ENCODE measurements around the gene CYP24A1. TPM values are rescaled to one million over a fixed set of nuclear protein-coding genes. Genes with fewer than 3 reads are reported as not detected.

Gene CYP24A1
- total and polyA plus RNA-seq, 2 of the 13 experiments (the other 11 are each of a cell fraction or from before 2014, with no cell fraction given): 9.4 to 32.7 TPM

DNA sequence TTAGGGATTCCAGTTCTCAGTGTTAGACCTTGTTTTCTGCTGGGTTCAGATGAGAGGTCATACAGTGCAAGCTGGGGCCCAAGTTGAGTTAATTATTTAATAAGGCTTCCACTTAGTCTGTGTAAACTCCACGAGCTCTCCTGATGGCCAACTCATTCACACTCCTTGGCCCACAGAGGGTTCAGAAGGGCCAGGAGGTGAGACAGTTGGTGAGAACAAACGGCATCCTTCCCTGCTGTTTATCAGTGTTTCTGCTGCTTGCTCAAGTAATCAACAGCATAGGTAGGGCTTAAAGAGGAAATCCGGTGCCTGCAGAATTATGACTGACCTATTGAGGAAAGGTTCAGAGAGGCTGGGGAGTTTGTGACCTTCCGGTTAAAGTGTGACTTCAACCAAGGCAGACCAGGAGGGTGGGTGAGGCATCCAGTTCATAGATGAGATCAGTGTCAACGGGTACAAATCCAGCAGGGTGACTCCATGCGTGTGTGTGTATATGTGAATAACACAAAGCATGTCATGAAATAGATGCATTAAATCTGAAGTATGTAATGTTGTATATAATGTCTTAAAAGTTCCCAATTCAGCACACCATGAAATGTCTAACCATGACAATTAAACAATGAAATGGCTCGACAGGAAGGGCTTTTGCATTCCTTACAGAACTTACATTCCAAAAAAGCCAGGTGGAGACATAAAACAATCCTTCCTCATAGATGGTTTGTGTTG is 66.0 kb downstream of the CYP24A1 start (continued):
- TF ChIP-seq, protein P1, sequence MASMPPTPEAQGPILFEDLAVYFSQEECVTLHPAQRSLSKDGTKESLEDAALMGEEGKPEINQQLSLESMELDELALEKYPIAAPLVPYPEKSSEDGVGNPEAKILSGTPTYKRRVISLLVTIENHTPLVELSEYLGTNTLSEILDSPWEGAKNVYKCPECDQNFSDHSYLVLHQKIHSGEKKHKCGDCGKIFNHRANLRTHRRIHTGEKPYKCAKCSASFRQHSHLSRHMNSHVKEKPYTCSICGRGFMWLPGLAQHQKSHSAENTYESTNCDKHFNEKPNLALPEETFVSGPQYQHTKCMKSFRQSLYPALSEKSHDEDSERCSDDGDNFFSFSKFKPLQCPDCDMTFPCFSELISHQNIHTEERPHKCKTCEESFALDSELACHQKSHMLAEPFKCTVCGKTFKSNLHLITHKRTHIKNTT (CRISPR knock-in tag; IDR thresholded peaks at IDR 0.05): no peak
- TF ChIP-seq ZNF644 (CRISPR knock-in tag; IDR thresholded peaks at IDR 0.05; ENCODE audit: low read depth) (peak; percentile 58; the same call in 1 of the 2 replicates), ZNF703 (CRISPR knock-in tag; IDR thresholded peaks at IDR 0.05; ENCODE audit: borderline replicate concordance) (no peak), TOE1 (CRISPR knock-in tag; IDR thresholded peaks at IDR 0.05) (no peak), TEAD3 (CRISPR knock-in tag; optimal IDR thresholded peaks at IDR 0.05; ENCODE audit: borderline replicate concordance) (peak; percentile 78), ZNF292 (CRISPR knock-in tag; IDR thresholded peaks at IDR 0.05; ENCODE audit: borderline replicate concordance, low read depth) (peak; percentile 98), PITX1 (CRISPR knock-in tag; IDR thresholded peaks at IDR 0.05) (peak; percentile 96), NR2C2 (CRISPR knock-in tag; IDR thresholded peaks at IDR 0.05; ENCODE audit: borderline replicate concordance) (peak; percentile 92), THYN1 (CRISPR knock-in tag; IDR thresholded peaks at IDR 0.05; ENCODE audit: borderline replicate concordance, low read depth) (no peak), TBP (CRISPR knock-in tag; IDR thresholded peaks at IDR 0.05) (no peak), HNF4A (CRISPR knock-in tag; IDR thresholded peaks at IDR 0.05) (peak; percentile 94), ZNF33B (CRISPR knock-in tag; IDR thresholded peaks at IDR 0.05) (peak; percentile 95), FOXA1 (IDR thresholded peaks at IDR 0.05) (no peak), FOXA1 (CRISPR knock-in tag; IDR thresholded peaks at IDR 0.05) (peak; percentile 83), ZNF530 (CRISPR knock-in tag; IDR thresholded peaks at IDR 0.05; ENCODE audit: low read depth) (no peak), GZF1 (CRISPR knock-in tag; IDR thresholded peaks at IDR 0.05) (no peak), KDM6A (CRISPR knock-in tag; IDR thresholded peaks at IDR 0.05; ENCODE audit: low read depth) (peak; percentile 97), ZBTB20 (CRISPR knock-in tag; IDR thresholded peaks at IDR 0.05; ENCODE audit: borderline replicate concordance, low read depth) (peak; percentile 92), ZFYVE20 (CRISPR knock-in tag; IDR thresholded peaks at IDR 0.05; ENCODE audit: borderline replicate concordance, low read depth) (no peak), ZNF326 (CRISPR knock-in tag; IDR thresholded peaks at IDR 0.05; ENCODE audit: borderline replicate concordance) (no peak), IRX3 (CRISPR knock-in tag; IDR thresholded peaks at IDR 0.05; ENCODE audit: borderline replicate concordance, low read depth) (no peak), RCOR2 (CRISPR knock-in tag; IDR thresholded peaks at IDR 0.05) (peak; percentile 91), ZNF121 (CRISPR knock-in tag; IDR thresholded peaks at IDR 0.05) (no peak)
- TF ChIP-seq, protein P2, sequence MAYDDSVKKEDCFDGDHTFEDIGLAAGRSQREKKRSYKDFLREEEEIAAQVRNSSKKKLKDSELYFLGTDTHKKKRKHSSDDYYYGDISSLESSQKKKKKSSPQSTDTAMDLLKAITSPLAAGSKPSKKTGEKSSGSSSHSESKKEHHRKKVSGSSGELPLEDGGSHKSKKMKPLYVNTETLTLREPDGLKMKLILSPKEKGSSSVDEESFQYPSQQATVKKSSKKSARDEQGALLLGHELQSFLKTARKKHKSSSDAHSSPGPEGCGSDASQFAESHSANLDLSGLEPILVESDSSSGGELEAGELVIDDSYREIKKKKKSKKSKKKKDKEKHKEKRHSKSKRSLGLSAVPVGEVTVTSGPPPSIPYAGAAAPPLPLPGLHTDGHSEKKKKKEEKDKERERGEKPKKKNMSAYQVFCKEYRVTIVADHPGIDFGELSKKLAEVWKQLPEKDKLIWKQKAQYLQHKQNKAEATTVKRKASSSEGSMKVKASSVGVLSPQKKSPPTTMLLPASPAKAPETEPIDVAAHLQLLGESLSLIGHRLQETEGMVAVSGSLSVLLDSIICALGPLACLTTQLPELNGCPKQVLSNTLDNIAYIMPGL (CRISPR knock-in tag; IDR thresholded peaks at IDR 0.05; ENCODE audit: borderline replicate concordance in 1 of 2, low read depth in 1 of 2): peak in 1 of 2 experiments; percentile 89; a peak in 2 of 4 replicates
- TF ChIP-seq, protein P3, sequence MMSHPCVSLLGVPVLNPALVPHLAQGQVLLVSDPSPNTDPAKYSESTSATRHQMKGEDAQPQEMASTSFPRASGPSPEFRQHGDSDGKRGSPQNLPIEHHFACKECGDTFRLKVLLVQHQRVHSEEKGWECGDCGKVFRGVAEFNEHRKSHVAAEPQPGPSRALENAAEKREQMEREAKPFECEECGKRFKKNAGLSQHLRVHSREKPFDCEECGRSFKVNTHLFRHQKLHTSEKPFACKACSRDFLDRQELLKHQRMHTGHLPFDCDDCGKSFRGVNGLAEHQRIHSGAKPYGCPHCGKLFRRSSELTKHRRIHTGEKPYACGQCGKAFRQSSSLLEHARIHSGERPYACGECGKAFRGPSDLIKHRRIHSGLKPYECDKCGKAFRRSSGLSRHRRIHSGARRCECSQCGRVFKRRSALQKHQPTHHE (CRISPR knock-in tag; IDR thresholded peaks at IDR 0.05; ENCODE audit: borderline replicate concordance): no peak
- TF ChIP-seq, protein P4, sequence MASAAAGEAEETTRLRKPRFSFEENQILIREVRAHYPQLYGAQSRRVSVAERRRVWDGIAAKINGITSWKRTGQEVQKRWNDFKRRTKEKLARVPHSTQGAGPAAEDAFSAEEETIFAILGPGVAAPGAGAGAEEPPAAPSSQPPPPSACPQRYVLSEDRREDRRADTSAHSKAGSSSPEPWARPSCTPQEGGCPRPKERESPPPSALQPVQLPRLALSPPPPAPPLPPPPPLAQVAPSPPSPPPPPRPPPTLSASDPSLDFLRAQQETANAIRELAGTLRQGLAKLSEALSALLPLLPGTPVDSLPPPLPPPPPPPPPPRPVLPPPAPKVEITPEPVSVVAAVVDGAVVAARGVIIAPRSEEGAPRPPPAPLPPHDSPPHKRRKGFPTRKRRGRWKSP (CRISPR knock-in tag; IDR thresholded peaks at IDR 0.05): peak; percentile 94
